ENCODE results near the gene HNRNPM. TPM values are rescaled to one million over a fixed set of nuclear protein-coding genes. Genes with fewer than 3 reads are reported as not detected.

The HNRNPM gene
- total and polyA plus RNA-seq, 11 donors = 43.4 to 183 (median 95.3) TPM

- peak in 6 of 12 donors; percentile 12 to 43 (median 28) for TF ChIP-seq CTCF (IDR thresholded peaks at IDR 0.05)
- TF ChIP-seq POLR2A (IDR thresholded peaks at IDR 0.05) = no peak
- no peak for DNase-seq
- H3K27ac ChIP-seq = no peak overlapping the region
- peaks cover 20 to 100% (median 91%) of the 10 kb centered on the region in 12 donors for H3K4me1 ChIP-seq
- no peaks in the 10 kb centered on the region for H3K27me3 ChIP-seq
- intact Hi-C loops (cut with DNase I) = loop anchor here in 1 of 10 donors (5.0 kb wide), 1 partner anchor 51 kb away; no protein-coding TSS in a partner anchor
- peaks cover 0 to 72% (median 36%) of the 10 kb centered on the region in 9 donors for H3K36me3 ChIP-seq
- WGBS, 4 donors = 30 to 38% (median 34%) methylated on average over 7 of the region's 7 CpGs
- H3K9me3 ChIP-seq = no peaks in the 10 kb centered on the region
- no peak overlapping the region for H3K4me3 ChIP-seq
- peak in 3 of 4 donors; percentile 50 to 62 (median 51) for ATAC-seq
These were observed 11.3 kb downstream of the HNRNPM start for GRCh38 chr19:8456064-8456463.

- DNase-seq = no peak
- Histone ChIP-seq H3K27ac (no peak overlapping the region), H3K4me3 (no peak overlapping the region), H3K4me1 (peaks cover 20 to 100% (median 91%) of the 10 kb centered on the region in 12 donors), H3K36me3 (peaks cover 0 to 74% (median 31%) of the 10 kb centered on the region in 9 donors), H3K9me3 (no peaks in the 10 kb centered on the region), H3K27me3 (no peaks in the 10 kb centered on the region)
- 65 to 69% (median 68%) methylated on average over 3 of the region's 3 CpGs for WGBS, 4 donors
- ATAC-seq = peak in 1 of 4 donors; percentile 16
- intact Hi-C loops (cut with DNase I) = loop anchor here in 1 of 10 donors (5.0 kb wide), 1 partner anchor 50 kb away; no protein-coding TSS in a partner anchor
- TF ChIP-seq POLR2A (IDR thresholded peaks at IDR 0.05) = no peak
- peak in 3 of 12 donors; percentile 9 to 25 (median 23) for TF ChIP-seq CTCF (IDR thresholded peaks at IDR 0.05)
These were observed 12.4 kb downstream of the HNRNPM start for GRCh38 chr19:8457209-8457608.

GRCh38 chr19:8457827-8458226, 13.1 kb downstream of the HNRNPM start:
- 16 to 38% (median 34%) methylated on average over 1 of the region's 1 CpG for WGBS, 4 donors
- Histone ChIP-seq H3K9me3 (no peaks in the 10 kb centered on the region), H3K27me3 (no peaks in the 10 kb centered on the region), H3K4me1 (peaks cover 17 to 100% (median 86%) of the 10 kb centered on the region in 12 donors), H3K36me3 (peaks cover 0 to 74% (median 26%) of the 10 kb centered on the region in 9 donors), H3K4me3 (no peak overlapping the region), H3K27ac (peak overlapping the region in 1 of 12 donors; percentile 52)
- no peak for TF ChIP-seq CTCF (IDR thresholded peaks at IDR 0.05)
- TF ChIP-seq POLR2A (IDR thresholded peaks at IDR 0.05) = no peak
- ATAC-seq (no peak), DNase-seq (no peak)
- intact Hi-C loops (cut with DNase I) = loop anchor here in 1 of 10 donors (5.0 kb wide), 1 partner anchor 49 kb away; no protein-coding TSS in a partner anchor

GRCh38 chr19:8458380-8458779, 13.6 kb downstream of the HNRNPM start:
- TF ChIP-seq CTCF (IDR thresholded peaks at IDR 0.05) = no peak
- TF ChIP-seq POLR2A (IDR thresholded peaks at IDR 0.05) = no peak
- H3K9me3 ChIP-seq = no peaks in the 10 kb centered on the region
- ATAC-seq (no peak), DNase-seq (no peak)
- H3K36me3 ChIP-seq = peaks cover 0 to 75% (median 31%) of the 10 kb centered on the region in 9 donors
- H3K4me3 ChIP-seq = no peak overlapping the region
- H3K4me1 ChIP-seq = peaks cover 17 to 100% (median 83%) of the 10 kb centered on the region in 12 donors
- intact Hi-C loops (cut with DNase I) = loop anchor here in 1 of 10 donors (5.0 kb wide), 1 partner anchor 49 kb away; no protein-coding TSS in a partner anchor
- peak overlapping the region in 3 of 12 donors; percentile 1 to 52 (median 8) for H3K27ac ChIP-seq
- WGBS, 4 donors = 50 to 68% (median 62%) methylated on average over 5 of the region's 5 CpGs
- H3K27me3 ChIP-seq = no peaks in the 10 kb centered on the region
